Stomach (tissue), 9 donors: ENCODE measurements around the gene SLC66A1. TPM values are rescaled to one million over a fixed set of nuclear protein-coding genes. Genes with fewer than 3 reads are reported as not detected.

Experiments used
- DNase-seq, 2 donors: peaks; one replicate each; pipeline versions ENCODE4 v3.0.0 to v3.0.0-alpha.2; 2013 to 2019
- H3K27ac ChIP-seq, 5 donors: fragments of 200-600 bp in 4 of 5; sonication (generic) in 4 of 5; one replicate each; pipeline ENCODE4 v1.5.1; 2013 to 2019; ENCODE audit warnings: mild to moderate bottlenecking in 1 of 5, moderate library complexity in 1 of 5
- H3K27me3 ChIP-seq, 3 donors: fragments of 200-600 bp; sonication (generic); one replicate each; pipeline ENCODE4 v1.5.1; 2017 to 2019; ENCODE audit warnings: mixed run types in 1 of 3
- H3K36me3 ChIP-seq, 4 donors: fragments of 200-600 bp; sonication (generic); 1 replicate in 3 of 4; 2 replicates in 1 of 4; pipeline ENCODE4 v1.5.1; 2016 to 2019
- H3K4me1 ChIP-seq, 4 donors: fragments of 200-600 bp; sonication (generic); one replicate each; pipeline ENCODE4 v1.5.1; 2016 to 2019
- H3K4me3 ChIP-seq, 4 donors: fragments of 200-600 bp; sonication (generic) in 3 of 4; one replicate each; pipeline ENCODE4 v1.5.1; 2016 to 2019; ENCODE audit warnings: mild to moderate bottlenecking in 1 of 4
- H3K9me3 ChIP-seq, 4 donors: fragments of 200-600 bp; sonication (generic); one replicate each; pipeline ENCODE4 v1.5.1; 2016 to 2019
- EP300 ChIP-seq: sonication (generic); formaldehyde crosslinking; IDR thresholded peaks from one replicate; pipeline ENCODE4 v1.6.1; 2017; ENCODE audit warnings: antibody characterized with exemption
- POLR2A ChIP-seq, 4 donors: fragments of 450-650 bp; IDR thresholded peaks; one replicate each; pipeline ENCODE4 v1.6.1; 2016; ENCODE audit warnings: antibody characterized with exemption in 4 of 4, control low read depth in 2 of 4, mild to moderate bottlenecking in 1 of 4, moderate library complexity in 1 of 4
- POLR2AphosphoS5 ChIP-seq, 3 donors: sonication (generic); formaldehyde crosslinking; IDR thresholded peaks; one replicate each; pipeline ENCODE4 v1.6.1; 2016; ENCODE audit warnings: antibody characterized with exemption in 3 of 3
- WGBS, 5 donors: extraction: QIAGEN DNeasy Blood & Tissue Kit in 3 of 5; methylation state at CpG; one replicate each; pipeline versions ENCODE4 v1.1.5 to v1.1.7; 2013 to 2018; 5-methylcytosine and 5-hydroxymethylcytosine counted together
- intact Hi-C: fragments of 100-400 bp; cut with DNase I; formaldehyde crosslinking; loops from one replicate; pipeline ENCODE4 v1.15.1; 2023; ENCODE audit warnings: low total_unique reads
- polyA plus RNA-seq, 3 donors: library from polyadenylated mRNA; stranded (reverse); fragments of 200-250 nt; gene quantifications; one replicate each; pipeline ENCODE4 v1.2.3, GENCODE V29; 2013
- total RNA-seq, 5 donors: library from RNA; depleted of rRNA; stranded (reverse); fragments of >200 nt; gene quantifications; one replicate each; pipeline versions ENCODE4 v1.1.0 to v1.2.3, GENCODE V29; 2014 to 2016
- TF ChIP-seq, protein P1 (sequence below), 7 experiments: fragments of 450-650 bp in 4 of 7; fragments of 200-600 bp in 3 of 7; sonication (generic) in 3 of 7; IDR thresholded peaks; one replicate each; pipeline ENCODE4 v1.5.1; 2016 to 2019; ENCODE audit warnings: antibody characterized with exemption in 7 of 7, control low read depth in 2 of 7, mild to moderate bottlenecking in 1 of 7
- donor health status: healthy with polysubstance abuse.
- donor health status: Bipolar disorder and iron deficiency.
- donor health status: healthy.

The SLC66A1 gene
- total and polyA plus RNA-seq, 8 donors = 1.8 to 14.5 (median 10.6) TPM

DNA sequence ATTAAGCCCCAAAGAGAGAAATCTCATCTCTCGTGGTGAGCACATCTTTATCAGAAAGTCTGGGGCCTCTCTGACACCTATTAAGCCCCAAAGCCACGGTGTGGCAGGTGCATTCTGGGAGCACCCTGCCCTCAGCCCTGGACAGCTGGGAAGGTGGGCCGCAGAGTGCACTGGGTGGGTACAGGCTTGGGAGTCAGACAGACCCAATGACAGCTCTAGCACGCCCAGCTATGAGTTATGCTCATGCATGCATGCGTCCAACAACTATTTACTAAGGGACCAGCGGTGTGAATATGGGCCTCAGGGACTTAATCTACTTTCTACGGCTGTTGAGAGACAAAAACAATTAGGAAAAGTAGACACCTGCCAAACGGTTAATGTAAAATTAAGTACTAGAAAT lies 46.6 kb downstream of the SLC66A1 start:
- TF ChIP-seq, protein P1, sequence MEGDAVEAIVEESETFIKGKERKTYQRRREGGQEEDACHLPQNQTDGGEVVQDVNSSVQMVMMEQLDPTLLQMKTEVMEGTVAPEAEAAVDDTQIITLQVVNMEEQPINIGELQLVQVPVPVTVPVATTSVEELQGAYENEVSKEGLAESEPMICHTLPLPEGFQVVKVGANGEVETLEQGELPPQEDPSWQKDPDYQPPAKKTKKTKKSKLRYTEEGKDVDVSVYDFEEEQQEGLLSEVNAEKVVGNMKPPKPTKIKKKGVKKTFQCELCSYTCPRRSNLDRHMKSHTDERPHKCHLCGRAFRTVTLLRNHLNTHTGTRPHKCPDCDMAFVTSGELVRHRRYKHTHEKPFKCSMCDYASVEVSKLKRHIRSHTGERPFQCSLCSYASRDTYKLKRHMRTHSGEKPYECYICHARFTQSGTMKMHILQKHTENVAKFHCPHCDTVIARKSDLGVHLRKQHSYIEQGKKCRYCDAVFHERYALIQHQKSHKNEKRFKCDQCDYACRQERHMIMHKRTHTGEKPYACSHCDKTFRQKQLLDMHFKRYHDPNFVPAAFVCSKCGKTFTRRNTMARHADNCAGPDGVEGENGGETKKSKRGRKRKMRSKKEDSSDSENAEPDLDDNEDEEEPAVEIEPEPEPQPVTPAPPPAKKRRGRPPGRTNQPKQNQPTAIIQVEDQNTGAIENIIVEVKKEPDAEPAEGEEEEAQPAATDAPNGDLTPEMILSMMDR (IDR thresholded peaks at IDR 0.05) = no peak
- TF ChIP-seq POLR2A (IDR thresholded peaks at IDR 0.05) = no peak
- TF ChIP-seq EP300 = no peak
- no peak for TF ChIP-seq POLR2AphosphoS5 (IDR thresholded peaks at IDR 0.05)
- Histone ChIP-seq H3K4me1 (peaks cover 0 to 50% (median 27%) of the 10 kb centered on the region in 4 donors), H3K27ac (no peak overlapping the region), H3K27me3 (no peaks in the 10 kb centered on the region), H3K9me3 (no peaks in the 10 kb centered on the region), H3K4me3 (no peak overlapping the region), H3K36me3 (peaks cover 36 to 70% (median 53%) of the 10 kb centered on the region in 4 donors)
- intact Hi-C loops = no loop called here
- DNase-seq = no peak
- WGBS, 5 donors = 84 to 91% (median 89%) methylated on average over 8 of the region's 8 CpGs

- H3K4me1 ChIP-seq = peaks cover 0 to 50% (median 28%) of the 10 kb centered on the region in 4 donors
- no peak overlapping the region for H3K4me3 ChIP-seq
- no peaks in the 10 kb centered on the region for H3K9me3 ChIP-seq
- TF ChIP-seq POLR2AphosphoS5 (IDR thresholded peaks at IDR 0.05) (no peak), EP300 (no peak), POLR2A (IDR thresholded peaks at IDR 0.05) (no peak)
- TF ChIP-seq, protein P1 (IDR thresholded peaks at IDR 0.05) = no peak
- DNase-seq = no peak
- WGBS, 5 donors = 77 to 90% (median 82%) methylated on average over 10 to 11 of the region's 11 CpGs
- no peaks in the 10 kb centered on the region for H3K27me3 ChIP-seq
- intact Hi-C loops = no loop called here
- peaks cover 29 to 67% (median 46%) of the 10 kb centered on the region in 4 donors for H3K36me3 ChIP-seq
- no peak overlapping the region for H3K27ac ChIP-seq
Measured at GRCh38 chr1:19359357-19359756, 47.2 kb downstream of the SLC66A1 start.

GRCh38 chr1:19360016-19360415 lies 47.9 kb downstream of the SLC66A1 start:
- peaks cover 0 to 49% (median 27%) of the 10 kb centered on the region in 4 donors for H3K4me1 ChIP-seq
- TF ChIP-seq POLR2A (IDR thresholded peaks at IDR 0.05) (no peak), EP300 (no peak), POLR2AphosphoS5 (IDR thresholded peaks at IDR 0.05) (no peak)
- TF ChIP-seq, protein P1 (IDR thresholded peaks at IDR 0.05) = no peak
- 53 to 74% (median 62%) methylated on average over 6 of the region's 6 CpGs for WGBS, 5 donors
- no peak overlapping the region for H3K27ac ChIP-seq
- no peak overlapping the region for H3K4me3 ChIP-seq
- no peaks in the 10 kb centered on the region for H3K27me3 ChIP-seq
- DNase-seq = no peak
- no peaks in the 10 kb centered on the region for H3K9me3 ChIP-seq
- peaks cover 23 to 67% (median 45%) of the 10 kb centered on the region in 4 donors for H3K36me3 ChIP-seq
- intact Hi-C loops = no loop called here

DNA sequence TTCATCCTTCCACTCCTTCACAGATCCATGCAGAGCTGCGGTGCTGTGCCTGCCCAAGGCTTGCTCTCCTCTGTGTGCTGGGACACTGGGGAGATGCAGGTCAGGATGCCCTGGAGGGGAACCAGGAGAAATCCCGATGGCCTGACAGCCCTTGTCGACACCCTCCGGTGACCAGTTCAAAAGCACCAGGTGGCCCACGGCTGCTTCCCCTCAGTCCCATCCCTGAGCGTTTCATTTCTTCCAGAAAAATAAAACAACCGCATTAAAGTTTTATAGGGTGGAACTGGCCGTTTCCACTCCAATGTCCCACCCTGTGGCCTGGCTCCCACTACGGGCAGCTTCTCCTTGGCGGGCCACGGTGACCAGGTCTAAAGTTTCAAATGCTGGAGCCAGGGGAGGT lies 48.3 kb downstream of the SLC66A1 start:
- no peak for TF ChIP-seq POLR2A (IDR thresholded peaks at IDR 0.05)
- TF ChIP-seq, protein P1 (IDR thresholded peaks at IDR 0.05) = no peak
- TF ChIP-seq EP300 = no peak
- TF ChIP-seq POLR2AphosphoS5 (IDR thresholded peaks at IDR 0.05) = no peak

More for the DNA sequence above, 48.3 kb downstream of the SLC66A1 start:
- peaks cover 0 to 47% (median 27%) of the 10 kb centered on the region in 4 donors for H3K4me1 ChIP-seq
- DNase-seq = no peak
- WGBS, 5 donors = 76 to 83% (median 80%) methylated on average over 11 of the region's 11 CpGs
- H3K27me3 ChIP-seq = no peaks in the 10 kb centered on the region
- no peak overlapping the region for H3K27ac ChIP-seq
- no peaks in the 10 kb centered on the region for H3K9me3 ChIP-seq
- no peak overlapping the region for H3K4me3 ChIP-seq
- intact Hi-C loops = no loop called here
- peaks cover 19 to 67% (median 45%) of the 10 kb centered on the region in 4 donors for H3K36me3 ChIP-seq
